ENCODE measurements around the gene APMAP. TPM values are rescaled to one million over a fixed set of nuclear protein-coding genes. Genes with fewer than 3 reads are reported as not detected.

APMAP gene, protein sequence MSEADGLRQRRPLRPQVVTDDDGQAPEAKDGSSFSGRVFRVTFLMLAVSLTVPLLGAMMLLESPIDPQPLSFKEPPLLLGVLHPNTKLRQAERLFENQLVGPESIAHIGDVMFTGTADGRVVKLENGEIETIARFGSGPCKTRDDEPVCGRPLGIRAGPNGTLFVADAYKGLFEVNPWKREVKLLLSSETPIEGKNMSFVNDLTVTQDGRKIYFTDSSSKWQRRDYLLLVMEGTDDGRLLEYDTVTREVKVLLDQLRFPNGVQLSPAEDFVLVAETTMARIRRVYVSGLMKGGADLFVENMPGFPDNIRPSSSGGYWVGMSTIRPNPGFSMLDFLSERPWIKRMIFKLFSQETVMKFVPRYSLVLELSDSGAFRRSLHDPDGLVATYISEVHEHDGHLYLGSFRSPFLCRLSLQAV
- total RNA-seq: 43.4 TPM
- 10 to 100 TPM; 46.8 to 66.4 (median 54.3) TPM for polyA plus RNA-seq (ENCODE audit: insufficient read depth in 1 of 8, insufficient read length in 8 of 8, low replicate concordance in 1 of 8)
- long read RNA-seq, donor 1, transcript APMAP-201 (9 exons, 2,430 nt): major isoform, 7 of 7 reads
- long read RNA-seq, donor 1, partial matches to known transcripts: 0 of 7 reads
- long read RNA-seq, donor 1, other reads (novel, unspliced or antisense): 0 of 7 reads
- long read RNA-seq, donor 2: 0 reads
- long read RNA-seq, donor 3, transcript APMAP-201 (9 exons, 2,430 nt): major isoform, 27 of 27 reads
- long read RNA-seq, donor 3, partial matches to known transcripts: 0 of 27 reads
- long read RNA-seq, donor 3, other reads (novel, unspliced or antisense): 0 of 27 reads
- long read RNA-seq, donor 4, transcript APMAP-201 (9 exons, 2,430 nt): major isoform, 14 of 32 reads
- long read RNA-seq, donor 4, partial matches to known transcripts: 18 of 32 reads
- long read RNA-seq, donor 4, other reads (novel, unspliced or antisense): 0 of 32 reads
- long read RNA-seq, donor 5, transcript APMAP-201 (9 exons, 2,430 nt): major isoform, 44 of 55 reads
- long read RNA-seq, donor 5, partial matches to known transcripts: 11 of 55 reads
- long read RNA-seq, donor 5, other reads (novel, unspliced or antisense): 0 of 55 reads
- long read RNA-seq, donor 6, transcript APMAP-201 (9 exons, 2,430 nt): major isoform, 27 of 27 reads
- long read RNA-seq, donor 6, partial matches to known transcripts: 0 of 27 reads
- long read RNA-seq, donor 6, other reads (novel, unspliced or antisense): 0 of 27 reads
- long read RNA-seq, donor 7, transcript APMAP-201 (9 exons, 2,430 nt): major isoform, 18 of 113 reads
- long read RNA-seq, donor 7, partial matches to known transcripts: 95 of 113 reads
- long read RNA-seq, donor 7, other reads (novel, unspliced or antisense): 0 of 113 reads
- long read RNA-seq, donor 8, transcript APMAP-201 (9 exons, 2,430 nt): major isoform, 13 of 69 reads
- long read RNA-seq, donor 8, partial matches to known transcripts: 56 of 69 reads
- long read RNA-seq, donor 8, other reads (novel, unspliced or antisense): 0 of 69 reads
- long read RNA-seq, donor 9, transcript APMAP-201 (9 exons, 2,430 nt): major isoform, 10 of 10 reads
- long read RNA-seq, donor 9, partial matches to known transcripts: 0 of 10 reads
- long read RNA-seq, donor 9, other reads (novel, unspliced or antisense): 0 of 10 reads
- long read RNA-seq, donor 10, transcript APMAP-201 (9 exons, 2,430 nt): major isoform, 22 of 22 reads
- long read RNA-seq, donor 10, partial matches to known transcripts: 0 of 22 reads
- long read RNA-seq, donor 10, other reads (novel, unspliced or antisense): 0 of 22 reads
- long read RNA-seq, donor 11, transcript APMAP-201 (9 exons, 2,430 nt): major isoform, 13 of 13 reads
- long read RNA-seq, donor 11, partial matches to known transcripts: 0 of 13 reads
- long read RNA-seq, donor 11, other reads (novel, unspliced or antisense): 0 of 13 reads

DNA sequence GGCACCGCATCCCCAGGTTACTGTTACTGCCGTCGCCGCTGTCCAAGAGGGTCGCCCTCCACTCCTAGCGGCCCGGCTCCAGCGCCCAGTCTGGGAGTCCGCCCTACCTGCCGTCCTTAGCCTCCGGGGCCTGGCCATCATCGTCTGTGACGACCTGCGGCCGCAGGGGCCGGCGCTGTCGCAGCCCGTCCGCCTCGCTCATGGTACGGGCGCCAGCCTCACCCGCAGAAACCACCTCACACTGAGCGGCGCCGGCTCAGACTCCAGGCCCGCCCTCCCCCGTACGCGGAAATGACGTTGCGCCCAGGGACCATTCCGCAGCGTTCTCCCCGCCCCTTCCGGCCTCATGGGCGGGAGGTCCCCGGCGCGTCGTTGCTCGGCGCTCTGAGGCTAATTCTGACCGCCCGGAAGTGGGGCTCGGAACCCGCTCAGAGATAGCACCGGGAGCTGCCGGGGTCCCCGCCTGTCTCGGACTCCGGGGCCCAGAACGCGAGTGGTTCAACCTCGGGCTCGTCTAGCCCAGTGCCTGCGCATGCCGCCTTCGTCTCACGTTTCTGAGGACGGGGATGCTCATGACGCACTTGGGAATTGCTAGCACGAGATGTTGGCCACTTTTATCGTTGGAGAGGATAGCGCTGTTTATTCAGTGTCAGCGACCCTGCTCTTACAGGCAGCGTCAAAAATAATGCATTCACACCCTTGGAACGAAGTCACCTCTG is at the start of gene APMAP:
TSS of gene APMAP (minus strand) at position 265 of the 719 bp plus-strand sequence. CDS start at position 202, 63 bp downstream.
- Histone ChIP-seq H3K27me3 (ENCODE audit: control insufficient read depth, insufficient read depth, low read length) (no peaks in the 10 kb centered on the region), H3K4me3 (ENCODE audit: low read length) (peak within 1 kb of the TSS; percentile 76), H3K36me3 (ENCODE audit: control insufficient read depth, insufficient read depth, low read length) (no peaks in the 10 kb centered on the region), H3K27ac (ENCODE audit: low read length) (peak within 1 kb of the TSS; percentile 94), H3K9me3 (replicated peaks; ENCODE audit: control insufficient read depth, low read depth, low read length) (no peaks in the 10 kb centered on the region), H3K4me1 (ENCODE audit: control insufficient read depth, insufficient read depth, low read length) (peaks cover 18% of the 10 kb centered on the region)
- DNase-seq: peak; percentile 97
- under 1% methylated on average over 54 of the region's 69 CpGs for WGBS (ENCODE audit: insufficient coverage)

- H3K4me1 ChIP-seq (ENCODE audit: control insufficient read depth, insufficient read depth, low read length): peaks cover 86% of the 10 kb centered on the region
- 83% methylated on average over 14 of the region's 21 CpGs for WGBS (ENCODE audit: insufficient coverage)
- H3K9me3 ChIP-seq (replicated peaks; ENCODE audit: control insufficient read depth, low read depth, low read length): no peaks in the 10 kb centered on the region
- peaks cover 10% of the 10 kb centered on the region for H3K36me3 ChIP-seq (ENCODE audit: control insufficient read depth, insufficient read depth, low read length)
- DNase-seq: no peak
- H3K27me3 ChIP-seq (ENCODE audit: control insufficient read depth, insufficient read depth, low read length): no peaks in the 10 kb centered on the region
- H3K4me3 ChIP-seq (ENCODE audit: low read length): no peak overlapping the region
- H3K27ac ChIP-seq (ENCODE audit: low read length): no peak overlapping the region
Measured at GRCh38 chr20:25041813-25042530, 49.4 kb upstream of the APMAP start.

DNA sequence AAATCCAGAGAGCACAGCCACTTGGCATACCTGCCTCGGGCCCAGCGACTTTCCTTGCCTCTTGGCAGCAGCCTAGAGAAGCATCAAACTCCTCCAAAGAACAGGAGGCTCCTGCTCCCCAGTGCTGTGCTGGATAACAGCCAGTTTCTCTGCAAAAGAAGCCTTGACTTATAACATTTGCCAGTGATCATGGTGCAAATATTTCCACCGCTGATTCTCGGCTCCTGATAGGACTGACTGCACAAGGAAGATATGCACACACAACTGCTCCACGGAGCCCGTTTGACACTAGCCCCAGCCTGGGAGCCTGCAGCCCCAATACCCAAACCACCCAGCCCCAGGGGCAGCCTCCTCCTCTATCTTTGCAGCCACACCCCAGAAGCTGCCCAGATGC is 47.9 kb upstream of the APMAP start:
- 13% methylated on average over 5 of the region's 6 CpGs for WGBS (ENCODE audit: insufficient coverage)
- DNase-seq: peak; percentile 94
- Histone ChIP-seq H3K27ac (ENCODE audit: low read length) (peak overlapping the region; percentile 84), H3K9me3 (replicated peaks; ENCODE audit: control insufficient read depth, low read depth, low read length) (no peaks in the 10 kb centered on the region), H3K4me1 (ENCODE audit: control insufficient read depth, insufficient read depth, low read length) (peaks cover 90% of the 10 kb centered on the region), H3K36me3 (ENCODE audit: control insufficient read depth, insufficient read depth, low read length) (no peaks in the 10 kb centered on the region), H3K27me3 (ENCODE audit: control insufficient read depth, insufficient read depth, low read length) (no peaks in the 10 kb centered on the region), H3K4me3 (ENCODE audit: low read length) (no peak overlapping the region)

DNA sequence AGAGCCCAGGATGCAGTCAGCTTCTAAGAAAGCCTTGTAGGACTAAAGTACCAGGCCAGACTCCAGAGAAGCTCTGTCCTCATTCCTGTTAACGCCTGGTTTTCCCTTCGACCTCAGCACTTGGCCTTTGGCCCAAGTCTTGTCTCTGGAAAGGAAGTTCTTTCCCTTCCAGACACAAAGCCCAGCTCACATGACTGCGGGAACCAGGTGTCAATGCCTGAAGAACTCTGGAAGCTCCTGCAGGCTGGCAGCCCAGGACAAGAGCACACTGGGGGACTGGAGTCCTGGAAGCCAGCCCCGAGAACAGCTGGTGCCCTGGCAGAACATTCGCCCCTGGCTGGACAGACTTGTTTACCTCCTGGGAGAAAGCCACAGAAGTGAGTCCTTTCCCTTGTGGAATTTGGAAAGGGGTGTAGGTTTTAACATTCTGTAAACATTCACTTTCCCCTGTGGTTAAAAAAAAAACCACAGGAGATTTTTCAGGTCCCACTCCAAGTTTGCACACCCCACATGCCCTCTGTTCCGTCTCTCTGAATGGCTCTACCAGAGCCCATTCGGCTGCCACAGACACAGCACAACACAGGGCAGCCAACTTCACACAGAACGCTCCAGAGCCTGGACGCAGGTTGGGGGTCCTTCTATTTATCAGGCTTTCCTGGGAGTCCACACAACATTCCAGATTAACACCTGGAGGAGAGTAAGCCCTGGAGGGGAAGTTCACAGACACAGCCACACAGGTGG is 47.3 kb upstream of the APMAP start:
- Histone ChIP-seq H3K4me1 (ENCODE audit: control insufficient read depth, insufficient read depth, low read length) (peaks cover 84% of the 10 kb centered on the region), H3K27me3 (ENCODE audit: control insufficient read depth, insufficient read depth, low read length) (no peaks in the 10 kb centered on the region), H3K27ac (ENCODE audit: low read length) (peak overlapping the region; percentile 84), H3K9me3 (replicated peaks; ENCODE audit: control insufficient read depth, low read depth, low read length) (no peaks in the 10 kb centered on the region), H3K4me3 (ENCODE audit: low read length) (no peak overlapping the region), H3K36me3 (ENCODE audit: control insufficient read depth, insufficient read depth, low read length) (no peaks in the 10 kb centered on the region)
- WGBS (ENCODE audit: insufficient coverage): 33% methylated on average over 1 of the region's 9 CpGs
- peak; percentile 96 for DNase-seq

DNA sequence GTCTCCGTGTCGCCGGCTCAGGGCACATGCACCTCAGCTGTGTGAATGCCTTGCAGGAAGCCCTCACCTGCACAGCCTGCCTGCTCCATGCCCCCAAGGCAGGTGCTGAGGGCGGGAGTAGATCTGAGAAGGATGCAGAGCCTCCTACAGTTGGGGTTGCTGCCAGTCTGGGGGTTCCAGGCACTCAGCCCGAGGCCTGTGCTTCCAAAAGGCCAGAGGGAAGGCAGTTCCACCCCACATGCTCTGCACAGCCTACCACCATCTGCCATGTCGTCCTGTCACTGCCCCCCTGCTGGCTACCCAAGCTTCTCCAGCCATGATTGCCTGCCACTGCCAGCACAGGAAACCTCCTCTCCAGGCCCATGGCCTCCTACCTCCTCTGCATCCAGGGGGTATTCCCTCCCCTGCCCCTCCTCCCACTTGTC is 46.1 kb upstream of the APMAP start:
- no peak for DNase-seq

GRCh38 chr20:25038103-25038410 is 45.5 kb upstream of the APMAP start:
- no peaks in the 10 kb centered on the region for H3K9me3 ChIP-seq (replicated peaks; ENCODE audit: control insufficient read depth, low read depth, low read length)
- H3K4me1 ChIP-seq (ENCODE audit: control insufficient read depth, insufficient read depth, low read length): peaks cover 78% of the 10 kb centered on the region
- DNase-seq: no peak
- no peaks in the 10 kb centered on the region for H3K36me3 ChIP-seq (ENCODE audit: control insufficient read depth, insufficient read depth, low read length)
- 82% methylated on average over 3 of the region's 3 CpGs for WGBS (ENCODE audit: insufficient coverage)
- no peak overlapping the region for H3K4me3 ChIP-seq (ENCODE audit: low read length)
- peak overlapping the region; percentile 42 for H3K27ac ChIP-seq (ENCODE audit: low read length)
- no peaks in the 10 kb centered on the region for H3K27me3 ChIP-seq (ENCODE audit: control insufficient read depth, insufficient read depth, low read length)

More for the DNA sequence above, 46.1 kb upstream of the APMAP start:
- 78% methylated on average over 6 of the region's 6 CpGs for WGBS (ENCODE audit: insufficient coverage)
- Histone ChIP-seq H3K4me1 (ENCODE audit: control insufficient read depth, insufficient read depth, low read length) (peaks cover 78% of the 10 kb centered on the region), H3K27me3 (ENCODE audit: control insufficient read depth, insufficient read depth, low read length) (no peaks in the 10 kb centered on the region), H3K9me3 (replicated peaks; ENCODE audit: control insufficient read depth, low read depth, low read length) (no peaks in the 10 kb centered on the region), H3K36me3 (ENCODE audit: control insufficient read depth, insufficient read depth, low read length) (no peaks in the 10 kb centered on the region), H3K4me3 (ENCODE audit: low read length) (no peak overlapping the region), H3K27ac (ENCODE audit: low read length) (peak overlapping the region; percentile 84)

GRCh38 chr20:25037288-25038102 is 44.9 kb upstream of the APMAP start:
- Histone ChIP-seq H3K36me3 (ENCODE audit: control insufficient read depth, insufficient read depth, low read length) (no peaks in the 10 kb centered on the region), H3K9me3 (replicated peaks; ENCODE audit: control insufficient read depth, low read depth, low read length) (no peaks in the 10 kb centered on the region), H3K27ac (ENCODE audit: low read length) (peak overlapping the region; percentile 42), H3K4me1 (ENCODE audit: control insufficient read depth, insufficient read depth, low read length) (peaks cover 78% of the 10 kb centered on the region), H3K4me3 (ENCODE audit: low read length) (no peak overlapping the region), H3K27me3 (ENCODE audit: control insufficient read depth, insufficient read depth, low read length) (no peaks in the 10 kb centered on the region)
- no peak for DNase-seq
- 79% methylated on average over 9 of the region's 15 CpGs for WGBS (ENCODE audit: insufficient coverage)

Data from muscle of leg (tissue), 16 donors.